Heart left ventricle (tissue), 16 donors: Measurements from ENCODE around the gene THEM5. TPM values are rescaled to one million over a fixed set of nuclear protein-coding genes. Genes with fewer than 3 reads are reported as not detected.

Source experiments
- ATAC-seq, 4 donors: fragments of 200-7000 bp; cut with Tn5 transposase; one replicate each; pipeline ENCODE4 v1.9.1; 2020 to 2022; ENCODE audit warnings: moderate library complexity in 4 of 4, mild to moderate bottlenecking in 3 of 4, moderate number of reproducible peaks in 1 of 4
- DNase-seq, 5 donors: peaks; one replicate each; pipeline ENCODE4 v3.0.0-alpha.2; 2020
- H3K27ac ChIP-seq, 12 donors: fragments of 200-600 bp; sonication (generic) in 4 of 12; one replicate each; pipeline versions ENCODE4 v1.5.0 to v1.8.0; 2016 to 2022; ENCODE audit warnings: mild to moderate bottlenecking in 2 of 12
- H3K27me3 ChIP-seq, 9 donors: fragments of 200-600 bp; sonication (generic) in 2 of 9; one replicate each; pipeline versions ENCODE4 v1.5.1 to v1.8.0; 2016 to 2022; ENCODE audit warnings: mild to moderate bottlenecking in 3 of 9
- H3K36me3 ChIP-seq, 9 donors: fragments of 200-600 bp; sonication (generic) in 2 of 9; one replicate each; pipeline versions ENCODE4 v1.5.0 to v1.8.0; 2018 to 2022; ENCODE audit warnings: mild to moderate bottlenecking in 2 of 9
- H3K4me1 ChIP-seq, 12 donors: fragments of 200-600 bp; sonication (generic) in 4 of 12; one replicate each; pipeline versions ENCODE4 v1.5.0 to v1.8.0; 2016 to 2022; ENCODE audit warnings: mild to moderate bottlenecking in 3 of 12
- H3K4me3 ChIP-seq, 12 donors: fragments of 200-600 bp; sonication (generic) in 4 of 12; one replicate each; pipeline versions ENCODE4 v1.5.0 to v1.8.0; 2017 to 2022; ENCODE audit warnings: mild to moderate bottlenecking in 9 of 12, moderate library complexity in 4 of 12
- H3K9me3 ChIP-seq, 12 donors: fragments of 200-600 bp; sonication (generic) in 4 of 12; one replicate each; pipeline versions ENCODE4 v1.5.0 to v1.8.0; 2016 to 2022; ENCODE audit warnings: mild to moderate bottlenecking in 1 of 12
- POLR2A ChIP-seq, 2 donors: fragments of 450-650 bp; IDR thresholded peaks; one replicate each; pipeline ENCODE4 v1.6.1; 2017; ENCODE audit warnings: antibody characterized with exemption in 2 of 2, mild to moderate bottlenecking in 2 of 2, moderate library complexity in 2 of 2
- WGBS, 4 donors: extraction: QIAGEN DNeasy Blood & Tissue Kit in 2 of 4; methylation state at CpG; one replicate each; pipeline versions ENCODE4 v1.1.5 to v1.1.7; 2013 to 2018; 5-methylcytosine and 5-hydroxymethylcytosine counted together
- intact Hi-C, 10 donors: fragments of 100-400 bp; cut with DNase I; formaldehyde crosslinking; loops; one replicate each; pipeline versions ENCODE4 v1.11.1 to v1.14.2; 2022
- polyA plus RNA-seq, 2 donors: library from polyadenylated mRNA; stranded (reverse); fragments of 200-250 nt; gene quantifications; one replicate each; pipeline ENCODE4 v1.2.3, GENCODE V29; 2013
- total RNA-seq, 9 donors: library from RNA; depleted of rRNA in 2 of 9; stranded (reverse); fragments of >200 nt in 2 of 9; fragmentation: NEBNext Ultra II Directional in 3 of 9; extraction: Animal tissue kit (Norgen Biotek cat#: 25700) in 3 of 9; gene quantifications; one replicate each; pipeline versions ENCODE4 v1.1.0 to v1.2.4, GENCODE V29; 2016 to 2023
- TF ChIP-seq, protein P1 (sequence below), 12 donors: fragments of 200-600 bp; sonication (generic) in 4 of 12; IDR thresholded peaks; one replicate each; pipeline versions ENCODE4 v1.5.0 to v1.8.0; 2018 to 2022; ENCODE audit warnings: antibody characterized with exemption in 12 of 12, mild to moderate bottlenecking in 5 of 12
- donor health status: ischemic (EF 13 %, LVEDD 7.1; RV severe dilation, severe dysfunction).
- donor health status: healthy with polysubstance abuse.
- donor health status: DM: no; HTN: yes; CAD: no.
- donor health status: DM: no; HTN: no; CAD: no.
- donor health status: ischemic (EF 25% LVEDD 6.9; RV normal size, moderate dysfunction).
- donor health status: ischemic (EF 25% LVEDD 5.7; RV mildly dilated, moderate dysfunction).
- donor health status: healthy.
- donor health status: DM: yes; HTN: yes; CAD: no.
- donor health status: ischemic (EF 35%, LVEDD 5.7; RV mildly dilated, moderate dysfunction).
- donor health status: nonischemic (EF 11% LVEDD 7.7; RV severe dilation, severe dysfunction).
- donor health status: DM: yes; HTN: yes; CAD: no.
- donor health status: PGD.
- donor health status: ischemic (EF 29% LVEDD 5.4; RV normal size, mild dysfunction).
- donor health status: nonischemic (EF 23%, LVEDD 6.1; RV moderate dilation, normal function).

THEM5 gene
- total and polyA plus RNA-seq, 11 donors: 0.52 TPM; not detected in 10

DNA sequence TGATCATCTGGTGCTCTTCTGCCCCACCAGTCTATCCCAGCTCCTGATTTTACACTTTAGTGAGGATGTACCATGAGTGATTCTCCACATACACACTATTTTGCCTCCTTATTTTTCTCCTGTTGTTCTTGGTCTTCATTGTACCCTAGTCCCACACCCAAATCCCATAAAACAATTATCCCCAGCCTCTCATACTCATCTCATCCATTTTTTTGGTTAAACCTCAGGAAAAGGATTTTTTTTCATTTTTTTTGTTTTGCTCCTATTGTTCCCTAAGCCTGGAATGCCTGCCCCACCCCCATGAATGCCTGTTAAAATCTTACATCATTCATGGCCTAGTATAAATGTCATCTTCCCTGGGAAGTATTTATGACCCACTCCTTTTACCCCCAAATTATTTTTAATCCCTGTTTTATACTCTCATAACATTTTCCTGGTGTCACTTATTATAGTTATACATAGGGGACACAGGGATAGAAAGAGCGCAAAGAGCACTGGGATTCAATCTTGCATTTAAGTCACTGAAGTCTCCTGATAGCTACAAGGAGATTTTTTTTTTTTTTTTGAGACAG lies 43.4 kb downstream of the THEM5 start:
- no peaks in the 10 kb centered on the region for H3K9me3 ChIP-seq
- ATAC-seq (no peak), DNase-seq (no peak)
- TF ChIP-seq, protein P1, sequence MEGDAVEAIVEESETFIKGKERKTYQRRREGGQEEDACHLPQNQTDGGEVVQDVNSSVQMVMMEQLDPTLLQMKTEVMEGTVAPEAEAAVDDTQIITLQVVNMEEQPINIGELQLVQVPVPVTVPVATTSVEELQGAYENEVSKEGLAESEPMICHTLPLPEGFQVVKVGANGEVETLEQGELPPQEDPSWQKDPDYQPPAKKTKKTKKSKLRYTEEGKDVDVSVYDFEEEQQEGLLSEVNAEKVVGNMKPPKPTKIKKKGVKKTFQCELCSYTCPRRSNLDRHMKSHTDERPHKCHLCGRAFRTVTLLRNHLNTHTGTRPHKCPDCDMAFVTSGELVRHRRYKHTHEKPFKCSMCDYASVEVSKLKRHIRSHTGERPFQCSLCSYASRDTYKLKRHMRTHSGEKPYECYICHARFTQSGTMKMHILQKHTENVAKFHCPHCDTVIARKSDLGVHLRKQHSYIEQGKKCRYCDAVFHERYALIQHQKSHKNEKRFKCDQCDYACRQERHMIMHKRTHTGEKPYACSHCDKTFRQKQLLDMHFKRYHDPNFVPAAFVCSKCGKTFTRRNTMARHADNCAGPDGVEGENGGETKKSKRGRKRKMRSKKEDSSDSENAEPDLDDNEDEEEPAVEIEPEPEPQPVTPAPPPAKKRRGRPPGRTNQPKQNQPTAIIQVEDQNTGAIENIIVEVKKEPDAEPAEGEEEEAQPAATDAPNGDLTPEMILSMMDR (IDR thresholded peaks at IDR 0.05): no peak
- no peak for TF ChIP-seq POLR2A (IDR thresholded peaks at IDR 0.05)
- H3K4me1 ChIP-seq: no peaks in the 10 kb centered on the region
- no peaks in the 10 kb centered on the region for H3K27me3 ChIP-seq
- H3K36me3 ChIP-seq: peaks cover 0 to 8% (median 0%) of the 10 kb centered on the region in 9 donors
- 93 to 100% (median 97%) methylated on average over 1 of the region's 1 CpG for WGBS, 4 donors
- intact Hi-C loops: no loop called here
- H3K4me3 ChIP-seq: no peak overlapping the region
- H3K27ac ChIP-seq: no peak overlapping the region

DNA sequence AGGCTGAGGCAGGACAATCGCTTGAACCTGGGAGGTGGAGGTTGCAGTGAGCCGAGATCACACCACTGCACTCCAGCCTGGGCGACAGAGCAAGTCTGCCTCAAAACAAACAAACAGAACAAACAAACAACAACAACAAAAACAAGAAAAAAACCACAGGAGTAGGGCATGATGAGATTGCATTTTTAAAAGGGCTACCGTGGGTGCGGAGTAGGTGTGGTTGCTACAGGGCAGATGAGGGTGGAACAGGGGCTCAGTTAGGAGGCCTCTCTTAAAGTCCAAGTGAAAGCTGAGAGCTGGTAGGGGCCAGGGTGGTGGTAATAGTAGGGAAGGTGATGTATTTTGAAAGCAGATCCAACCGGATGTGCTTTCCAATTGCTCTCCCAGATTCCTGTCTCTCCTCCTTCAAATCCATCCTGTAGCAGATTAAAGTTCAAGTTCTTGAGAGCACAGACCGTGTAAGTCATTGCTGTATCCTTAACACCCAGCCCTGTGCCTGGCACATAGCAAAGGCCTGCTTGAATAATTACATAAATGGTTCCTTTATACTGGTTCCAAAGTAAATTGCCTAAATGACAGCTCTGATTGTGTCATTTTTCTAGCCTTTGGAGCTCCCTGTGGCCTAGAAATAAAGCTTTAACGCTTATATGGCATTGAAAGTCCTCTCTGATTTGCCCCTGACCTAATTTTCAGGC lies 44.1 kb downstream of the THEM5 start:
- Histone ChIP-seq H3K9me3 (no peaks in the 10 kb centered on the region), H3K4me1 (no peaks in the 10 kb centered on the region), H3K36me3 (peaks cover 0 to 8% (median 0%) of the 10 kb centered on the region in 9 donors), H3K4me3 (no peak overlapping the region), H3K27me3 (no peaks in the 10 kb centered on the region), H3K27ac (no peak overlapping the region)
- 66 to 76% (median 71%) methylated on average over 8 of the region's 8 CpGs for WGBS, 4 donors
- DNase-seq: no peak
- ATAC-seq: no peak
- no peak for TF ChIP-seq POLR2A (IDR thresholded peaks at IDR 0.05)
- TF ChIP-seq, protein P1 (IDR thresholded peaks at IDR 0.05): no peak
- intact Hi-C loops: no loop called here

DNA sequence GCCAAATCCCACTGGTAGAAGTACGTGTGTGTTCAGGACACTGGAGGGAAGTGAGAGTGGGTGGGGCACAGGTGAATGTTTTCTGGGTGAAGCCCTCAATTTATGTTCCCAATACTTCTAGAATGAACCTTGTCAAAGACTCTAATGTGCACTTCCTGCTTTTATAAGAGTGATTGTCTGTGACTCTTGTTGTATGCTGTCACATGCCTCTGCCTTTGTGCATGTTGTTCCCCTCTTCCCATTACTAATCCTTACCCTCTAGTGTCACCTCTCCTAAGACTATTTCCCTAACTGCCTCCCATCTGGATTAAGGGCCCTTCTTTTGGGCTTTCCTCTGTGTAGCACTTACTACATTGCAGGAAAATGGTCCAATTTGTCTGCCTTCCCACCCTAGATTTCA lies 45.7 kb downstream of the THEM5 start:
- no peaks in the 10 kb centered on the region for H3K4me1 ChIP-seq
- no peaks in the 10 kb centered on the region for H3K9me3 ChIP-seq
- peaks cover 0 to 8% (median 0%) of the 10 kb centered on the region in 9 donors for H3K36me3 ChIP-seq
- WGBS, 4 donors: 64 to 78% (median 69%) methylated on average over 1 of the region's 1 CpG
- H3K27me3 ChIP-seq: no peaks in the 10 kb centered on the region
- no peak for DNase-seq
- ATAC-seq: no peak
- TF ChIP-seq, protein P1 (IDR thresholded peaks at IDR 0.05): no peak
- no peak for TF ChIP-seq POLR2A (IDR thresholded peaks at IDR 0.05)
- intact Hi-C loops: no loop called here
- no peak overlapping the region for H3K27ac ChIP-seq
- H3K4me3 ChIP-seq: no peak overlapping the region

DNA sequence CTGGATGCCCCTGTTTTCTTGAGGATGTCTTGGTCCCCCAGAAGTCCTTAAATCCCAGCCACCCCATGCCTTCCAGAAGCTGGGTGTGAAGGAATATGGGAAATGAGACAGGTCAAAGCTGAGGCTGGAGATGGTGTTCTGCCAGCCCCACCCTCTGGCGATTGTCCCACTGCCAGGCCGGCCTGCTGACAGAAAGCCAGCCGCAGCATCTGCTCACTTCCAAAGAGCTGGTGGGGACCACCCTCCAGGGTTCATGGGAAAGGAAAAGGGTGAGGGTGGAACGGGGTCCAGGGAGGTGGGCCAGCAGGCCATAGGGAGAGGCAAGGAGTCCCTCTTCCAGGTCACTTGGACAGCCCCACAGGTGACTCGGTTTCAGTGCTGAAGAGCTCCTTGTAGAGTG lies 46.4 kb downstream of the THEM5 start:
- DNase-seq (no peak), ATAC-seq (no peak)
- no peaks in the 10 kb centered on the region for H3K4me1 ChIP-seq
- TF ChIP-seq, protein P1 (IDR thresholded peaks at IDR 0.05): no peak
- no peak for TF ChIP-seq POLR2A (IDR thresholded peaks at IDR 0.05)
- peaks cover 0 to 8% (median 0%) of the 10 kb centered on the region in 9 donors for H3K36me3 ChIP-seq
- 68 to 78% (median 73%) methylated on average over 5 of the region's 5 CpGs for WGBS, 4 donors
- no peak overlapping the region for H3K27ac ChIP-seq
- no peak overlapping the region for H3K4me3 ChIP-seq
- H3K9me3 ChIP-seq: no peaks in the 10 kb centered on the region
- intact Hi-C loops: no loop called here
- H3K27me3 ChIP-seq: no peaks in the 10 kb centered on the region
